ENCODE data around the gene UQCC3. TPM values are rescaled to one million over a fixed set of nuclear protein-coding genes. Genes with fewer than 3 reads are reported as not detected.
A peak's percentile ranks its signal among the peaks of the same experiment; 100 is the strongest.

UQCC3 gene
- total and polyA plus RNA-seq, 2 of the 4 experiments (the other 2 are of a cell fraction), result 5.7 to 9.7 TPM

DNA sequence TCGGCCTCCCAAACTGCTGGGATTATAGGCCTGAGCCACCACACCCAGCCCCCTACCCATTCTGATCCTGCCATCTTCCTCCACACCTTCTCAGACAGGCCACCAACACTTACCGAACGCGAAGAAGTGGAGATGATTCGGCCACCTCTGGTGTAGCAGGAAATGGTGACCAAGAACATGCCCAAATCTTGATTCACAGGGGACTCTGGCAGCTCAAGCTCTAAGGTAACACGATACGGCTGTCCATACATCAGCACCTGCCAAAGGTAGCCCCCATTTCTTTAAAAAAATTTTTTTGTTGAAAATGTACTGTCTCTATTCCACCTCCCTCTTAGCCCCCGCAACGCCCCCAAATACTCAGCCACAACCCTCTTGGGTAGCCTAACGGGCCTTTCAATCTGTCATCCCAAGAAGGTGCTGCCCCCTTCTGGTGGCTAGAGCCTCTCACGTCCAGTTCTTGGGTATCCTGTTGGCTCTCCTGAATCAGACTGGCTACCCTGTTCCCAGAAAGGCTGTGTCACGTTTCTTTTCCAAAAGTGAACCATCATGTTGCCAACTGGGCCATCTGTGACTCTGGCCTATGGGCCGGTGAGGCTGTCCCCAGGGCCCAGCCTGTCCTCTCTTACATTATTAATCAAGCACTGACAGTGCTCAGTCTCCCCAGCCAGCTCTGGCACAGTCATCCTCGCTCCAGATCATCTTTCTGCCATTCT is 23.1 kb downstream of the UQCC3 start:
- Histone ChIP-seq H3K14ac (replicated peaks; ENCODE audit: low read depth, low read length) (no peak overlapping the region; the same call in 1 of the 2 replicates), H3K27ac (ENCODE audit: insufficient read depth, low read length) (no peak overlapping the region), H3K27me3 (ENCODE audit: control insufficient read depth, insufficient read depth, low read length) (no peaks in the 10 kb centered on the region), H2AK9ac (replicated peaks; ENCODE audit: low read depth, low read length, poor library complexity) (peak overlapping the region; percentile 73), H3K9me3 (ENCODE audit: control insufficient read depth, insufficient read depth, low read length) (no peaks in the 10 kb centered on the region), H3K56ac (ENCODE audit: extremely low read depth, insufficient read depth, low read length) (no peak overlapping the region), H3K4me1 (ENCODE audit: control insufficient read depth, insufficient read depth, low read length) (peaks cover 2% of the 10 kb centered on the region; the same call in 1 of the 2 replicates), H3K9ac (ENCODE audit: low read depth, low read length) (no peak overlapping the region), H3K23ac (ENCODE audit: low read depth, low read length) (no peak overlapping the region), H2BK15ac (ENCODE audit: low read depth, low read length) (no peak overlapping the region), H3K4me2 (ENCODE audit: low read depth, low read length) (no peak overlapping the region), H3K4me3 (ENCODE audit: insufficient read depth, low read depth, low read length) (no peak overlapping the region), H2BK120ac (ENCODE audit: low read depth, low read length) (no peak overlapping the region), H2AK5ac (ENCODE audit: low read depth, low read length) (peak overlapping the region; percentile 28; the same call in 1 of the 2 replicates), H2BK20ac (ENCODE audit: low read depth, low read length) (no peak overlapping the region), H4K8ac (ENCODE audit: low read depth in 2 of 2, low read length in 2 of 2) (no peak overlapping the region), H3K18ac (ENCODE audit: low read depth, low read length) (no peak overlapping the region), H2BK5ac (ENCODE audit: low read depth, low read length, poor library complexity, severe bottlenecking) (no peak overlapping the region), H4K20me1 (ENCODE audit: insufficient read depth, low read length) (0 out of 2 replicates have a peak, but pooled peaks cover 6% of the 10 kb centered on the region), H4K91ac (ENCODE audit: insufficient read depth, low read depth, low read length) (no peak overlapping the region), H4K5ac (ENCODE audit: low read depth, low read length) (no peak overlapping the region), H3K4ac (ENCODE audit: low read depth, low read length) (no peak overlapping the region; the same call in 1 of the 2 replicates), H3K36me3 (ENCODE audit: control insufficient read depth, insufficient read depth, low read length) (peaks cover 22% of the 10 kb centered on the region), H2AFZ (replicated peaks; ENCODE audit: low read length, poor library complexity) (peak overlapping the region; percentile 44), H3K9me1 (ENCODE audit: insufficient read depth, low read length) (peaks cover 6% of the 10 kb centered on the region; the same call in 1 of the 2 replicates), H3K79me1 (ENCODE audit: low read depth in 1 of 2, low read length in 2 of 2) (peaks cover 0 to 7% of the 10 kb centered on the region in 2 experiments; a peak in 2 of 4 replicates)
- BruUV-seq (replicated peaks), result no TSS peak
- in situ Hi-C loops (cut with MboI; ENCODE audit: low sequenced_read_pairs) (loop anchor here (10.0 kb wide), 1 partner anchor 300 kb away; no protein-coding TSS in a partner anchor), intact Hi-C loops (cut with micrococcal nuclease) (loop anchor here (1.0 to 10.0 kb wide), 4 partner anchors 14 to 314 kb away; partner anchors contain the start of gene TUT1), dilution Hi-C loops (cut with HindIII; ENCODE audit: low sequenced_read_pairs, unreplicated experiment) (no loop called here)
- POLR2A ChIA-PET (ENCODE audit: unreplicated experiment), result interaction anchor here (0.7 kb wide), 1 partner anchor 152 kb away, joined by 8 read pairs; no protein-coding TSS in a partner anchor
- ATAC-seq (ENCODE audit: low read depth) (peak; percentile 92), DNase-seq (peak; percentile 82)
- CTCF ChIA-PET, result interaction anchor here (0.6 to 3.0 kb wide), 5 partner anchors 9 to 300 kb away, joined by 3 to 11 read pairs (median 4); no protein-coding TSS in a partner anchor
- WGBS, 2 experiments (ENCODE audit: extremely low coverage in 2 of 2, insufficient read length in 1 of 2), result 28% methylated on average over 5 of the region's 14 CpGs; no CpG with 5 or more reads in 1 of the 2 experiments
- TF ChIP-seq CEBPB (IDR thresholded peaks at IDR 0.05; ENCODE audit: low read depth, low read length), result no peak
- TF ChIP-seq CTCF (conservative IDR thresholded peaks at IDR 0.05; ENCODE audit: low read depth, low read length), result peak; percentile 73
- TF ChIP-seq MXI1 (IDR thresholded peaks at IDR 0.05; ENCODE audit: borderline replicate concordance, low read depth, low read length), result no peak
- no peak for TF ChIP-seq CHD1 (IDR thresholded peaks at IDR 0.05; ENCODE audit: low read depth, low read length)
- TF ChIP-seq, protein P1, sequence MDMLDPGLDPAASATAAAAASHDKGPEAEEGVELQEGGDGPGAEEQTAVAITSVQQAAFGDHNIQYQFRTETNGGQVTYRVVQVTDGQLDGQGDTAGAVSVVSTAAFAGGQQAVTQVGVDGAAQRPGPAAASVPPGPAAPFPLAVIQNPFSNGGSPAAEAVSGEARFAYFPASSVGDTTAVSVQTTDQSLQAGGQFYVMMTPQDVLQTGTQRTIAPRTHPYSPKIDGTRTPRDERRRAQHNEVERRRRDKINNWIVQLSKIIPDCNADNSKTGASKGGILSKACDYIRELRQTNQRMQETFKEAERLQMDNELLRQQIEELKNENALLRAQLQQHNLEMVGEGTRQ (IDR thresholded peaks at IDR 0.05; ENCODE audit: low read depth, low read length), result no peak
- peak; percentile 68 for TF ChIP-seq SMC3 (IDR thresholded peaks at IDR 0.05; ENCODE audit: low read depth, low read length)
- peak; percentile 72 for TF ChIP-seq RAD21 (IDR thresholded peaks at IDR 0.05; ENCODE audit: low read length)

Data from IMR-90 (cell line).